Mucosa of descending colon (tissue), 3 donors: ENCODE results near the gene APOBEC3B. TPM values are rescaled to one million over a fixed set of nuclear protein-coding genes. Genes with fewer than 3 reads are reported as not detected.
"Not testable (repeated sequence)": the region's sequence is repeated elsewhere in the genome, so short reads cannot be mapped to it uniquely, and the experiment has no call there.

ENCODE experiments used
- ATAC-seq: fragments of 200-7000 bp; cut with Tn5 transposase; one replicate; pipeline ENCODE4 v1.9.1; 2020; ENCODE audit warnings: mild to moderate bottlenecking, moderate library complexity
- DNase-seq, 3 donors: peaks; one replicate each; pipeline ENCODE4 v3.0.0-alpha.2; 2020
- H3K36me3 ChIP-seq: fragments of 200-600 bp; one replicate; pipeline ENCODE4 v1.8.0; 2021; ENCODE audit warnings: low read depth, mild to moderate bottlenecking
- H3K4me1 ChIP-seq: fragments of 200-600 bp; one replicate; pipeline ENCODE4 v1.8.0; 2021; ENCODE audit warnings: low read depth, mild to moderate bottlenecking
- H3K4me3 ChIP-seq: fragments of 200-600 bp; one replicate; pipeline ENCODE4 v1.8.0; 2021; ENCODE audit warnings: mild to moderate bottlenecking
- H3K9me3 ChIP-seq: fragments of 200-600 bp; one replicate; pipeline ENCODE4 v1.8.0; 2021; ENCODE audit warnings: mild to moderate bottlenecking
- CTCF ChIP-seq: fragments of 200-600 bp; IDR thresholded peaks from one replicate; pipeline ENCODE4 v1.8.0; 2022; ENCODE audit warnings: antibody characterized with exemption, mild to moderate bottlenecking
- intact Hi-C, 2 donors: fragments of 100-400 bp; cut with DNase I in 1 of 2; cut with micrococcal nuclease in 1 of 2; formaldehyde crosslinking; loops; one replicate each; pipeline versions ENCODE4 v1.11.0 to v1.11.1; 2022; cut with DNase I, micrococcal nuclease
- total RNA-seq, 3 donors: library from RNA; stranded (reverse); fragmentation: NEBNext Ultra II Directional in 2 of 3; extraction: Animal tissue kit (Norgen Biotek cat#: 25700) in 2 of 3; gene quantifications; one replicate each; pipeline versions ENCODE4 v1.2.1 to v1.2.4, GENCODE V29; 2021 to 2023
- donor health status: DM: no; HTN: no; CAD: no; lungs with moderate emphysema.
- donor health status: DM: no; HTN: no; CAD: no.
- donor health status: DM: no; HTN: yes; CAD: no.

The APOBEC3B gene
- total RNA-seq, 3 donors from 2014 or later, result 8.4 to 49.5 (median 23.6) TPM

- peak; percentile 45 for ATAC-seq
- DNase-seq, result peak in 1 of 3 donors; percentile 14
- Histone ChIP-seq H3K4me3 (no peak overlapping the region), H3K4me1 (no peaks in the 10 kb centered on the region), H3K9me3 (no peaks in the 10 kb centered on the region), H3K36me3 (no peaks in the 10 kb centered on the region)
- intact Hi-C loops, result no loop called here
- TF ChIP-seq CTCF, result no peak
Observed at GRCh38 chr22:38943201-38943600, 38.9 kb upstream of the APOBEC3B start.

GRCh38 chr22:38943882-38944281 is 38.3 kb upstream of the APOBEC3B start:
- intact Hi-C loops, result no loop called here
- DNase-seq (no peak), ATAC-seq (no peak)
- Histone ChIP-seq H3K4me3 (no peak overlapping the region), H3K36me3 (no peaks in the 10 kb centered on the region), H3K4me1 (no peaks in the 10 kb centered on the region), H3K9me3 (no peaks in the 10 kb centered on the region)
- TF ChIP-seq CTCF, result no peak

GRCh38 chr22:38944653-38945052 is 37.5 kb upstream of the APOBEC3B start:
- peaks cover 6% of the 10 kb centered on the region for H3K4me1 ChIP-seq
- H3K9me3 ChIP-seq, result no peaks in the 10 kb centered on the region
- intact Hi-C loops, result no loop called here
- peak in 1 of 3 donors; percentile 18 for DNase-seq
- no peak for TF ChIP-seq CTCF
- ATAC-seq, result no peak
- H3K4me3 ChIP-seq, result no peak overlapping the region
- H3K36me3 ChIP-seq, result no peaks in the 10 kb centered on the region

- H3K4me1 ChIP-seq, result peaks cover 12% of the 10 kb centered on the region
- H3K9me3 ChIP-seq, H3K36me3 ChIP-seq, intact Hi-C loops, H3K4me3 ChIP-seq, ATAC-seq: not testable (repeated sequence)
- DNase-seq, result peak in 1 of 3 donors; percentile 4
Observed at GRCh38 chr22:38945706-38946338, 36.3 kb upstream of the APOBEC3B start.

GRCh38 chr22:38946771-38947170 is 35.4 kb upstream of the APOBEC3B start:
- ATAC-seq, result no peak
- peak in 1 of 3 donors; percentile 19 for DNase-seq
- no peaks in the 10 kb centered on the region for H3K36me3 ChIP-seq
- H3K9me3 ChIP-seq, result no peaks in the 10 kb centered on the region
- no peak for TF ChIP-seq CTCF
- no peak overlapping the region for H3K4me3 ChIP-seq
- H3K4me1 ChIP-seq, result peaks cover 18% of the 10 kb centered on the region
- intact Hi-C loops, result no loop called here

- ATAC-seq (no peak), DNase-seq (no peak)
- H3K9me3 ChIP-seq, result no peaks in the 10 kb centered on the region
- H3K36me3 ChIP-seq, result no peaks in the 10 kb centered on the region
- peaks cover 18% of the 10 kb centered on the region for H3K4me1 ChIP-seq
- no peak overlapping the region for H3K4me3 ChIP-seq
- intact Hi-C loops, result no loop called here
- no peak for TF ChIP-seq CTCF
Observed at GRCh38 chr22:38947321-38948140, 34.6 kb upstream of the APOBEC3B start.
